GM19099 (cell line): ENCODE measurements around the gene DIPK1B.

Experiments used
- POLR2A ChIP-seq: IDR thresholded peaks from 3 replicates; pipeline ENCODE4 v1.6.1; 2011; ENCODE audit warnings: low read depth; ENCODE audit not compliant: insufficient read length; ENCODE audit errors: extremely low read depth

The DIPK1B gene

DNA sequence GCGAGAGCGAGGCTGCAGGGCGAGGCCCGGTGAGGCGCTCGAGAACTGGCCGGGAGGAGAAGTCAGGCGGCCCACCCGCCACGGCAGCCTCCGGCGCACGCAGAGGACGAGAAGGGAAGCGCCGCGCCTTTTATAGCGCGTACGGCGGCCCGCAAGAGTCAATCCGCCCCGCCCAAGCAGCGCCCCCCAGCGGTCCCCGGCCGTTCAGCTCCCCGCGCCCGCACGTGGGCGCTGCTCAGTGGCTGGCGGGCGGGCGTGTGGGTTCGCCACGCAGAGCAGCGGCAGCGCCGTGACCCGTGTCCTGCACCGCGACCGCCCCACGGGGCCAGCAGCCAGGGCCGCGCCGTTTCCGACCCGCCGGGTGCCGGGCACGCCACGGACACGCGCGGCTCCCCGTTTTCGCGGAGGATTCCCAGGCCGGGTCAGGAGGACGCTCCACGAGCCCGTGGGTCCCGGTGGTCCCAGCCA is 15.7 kb downstream of the DIPK1B start:
- TF ChIP-seq POLR2A, result peak; percentile 100

DNA sequence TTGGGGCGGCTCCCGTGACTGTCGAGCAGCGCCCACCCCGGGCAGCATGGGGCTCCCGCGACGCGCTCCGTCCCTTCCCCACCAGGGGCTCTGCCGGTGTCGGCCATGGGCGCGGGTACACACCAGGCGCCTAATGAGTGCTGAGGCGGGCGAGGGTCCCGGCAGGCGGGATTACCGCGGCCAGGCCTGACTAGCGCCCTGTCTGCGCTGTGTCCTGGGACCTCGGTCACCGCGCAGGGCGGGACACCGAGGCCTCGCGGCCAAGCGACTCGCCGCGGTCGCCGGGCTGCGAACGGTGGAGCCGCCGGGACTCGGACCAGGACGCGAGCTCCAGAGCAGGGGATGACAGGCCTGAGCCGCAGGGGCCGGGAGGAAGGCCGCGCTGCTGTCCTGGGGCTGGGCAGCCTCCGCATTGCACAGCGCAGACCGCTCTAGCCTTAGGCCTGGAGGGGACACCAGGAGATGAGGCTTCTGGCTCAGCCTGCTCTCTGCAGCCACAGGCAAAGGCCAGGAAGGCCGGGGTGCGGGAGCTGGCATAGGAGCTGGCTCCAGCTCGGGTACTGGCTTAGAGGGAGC is 16.3 kb downstream of the DIPK1B start:
- no peak for TF ChIP-seq POLR2A

GRCh38 chr9:136729144-136729543 is 16.8 kb downstream of the DIPK1B start:
- no peak for TF ChIP-seq POLR2A

GRCh38 chr9:136729926-136730325 is 17.6 kb downstream of the DIPK1B start:
- TF ChIP-seq POLR2A, result no peak

- no peak for TF ChIP-seq POLR2A
These were observed 20.2 kb downstream of the DIPK1B start for GRCh38 chr9:136732444-136733178.

DNA sequence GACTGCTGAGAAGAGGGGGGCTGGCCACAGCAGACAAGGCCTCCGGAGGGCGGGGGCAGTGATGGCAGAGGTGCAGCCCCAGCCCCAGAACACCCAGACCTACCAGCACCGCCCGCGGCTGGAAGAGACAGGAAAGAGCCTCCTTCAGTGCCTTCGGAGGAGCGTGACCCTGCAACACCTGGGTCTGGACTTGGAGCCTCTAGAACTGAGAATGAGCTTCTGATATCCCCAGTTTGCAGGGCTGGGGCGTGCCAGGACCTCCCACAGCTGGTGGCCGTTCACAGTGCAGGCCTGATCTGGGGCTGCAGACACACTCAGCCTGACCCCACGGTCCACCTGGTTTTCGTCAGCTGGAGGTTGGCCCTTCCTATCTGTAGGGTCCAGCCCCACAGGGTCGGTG is 21.2 kb downstream of the DIPK1B start:
- TF ChIP-seq POLR2A, result no peak

- no peak for TF ChIP-seq POLR2A
These were observed 22.6 kb downstream of the DIPK1B start for GRCh38 chr9:136734837-136735496.

DNA sequence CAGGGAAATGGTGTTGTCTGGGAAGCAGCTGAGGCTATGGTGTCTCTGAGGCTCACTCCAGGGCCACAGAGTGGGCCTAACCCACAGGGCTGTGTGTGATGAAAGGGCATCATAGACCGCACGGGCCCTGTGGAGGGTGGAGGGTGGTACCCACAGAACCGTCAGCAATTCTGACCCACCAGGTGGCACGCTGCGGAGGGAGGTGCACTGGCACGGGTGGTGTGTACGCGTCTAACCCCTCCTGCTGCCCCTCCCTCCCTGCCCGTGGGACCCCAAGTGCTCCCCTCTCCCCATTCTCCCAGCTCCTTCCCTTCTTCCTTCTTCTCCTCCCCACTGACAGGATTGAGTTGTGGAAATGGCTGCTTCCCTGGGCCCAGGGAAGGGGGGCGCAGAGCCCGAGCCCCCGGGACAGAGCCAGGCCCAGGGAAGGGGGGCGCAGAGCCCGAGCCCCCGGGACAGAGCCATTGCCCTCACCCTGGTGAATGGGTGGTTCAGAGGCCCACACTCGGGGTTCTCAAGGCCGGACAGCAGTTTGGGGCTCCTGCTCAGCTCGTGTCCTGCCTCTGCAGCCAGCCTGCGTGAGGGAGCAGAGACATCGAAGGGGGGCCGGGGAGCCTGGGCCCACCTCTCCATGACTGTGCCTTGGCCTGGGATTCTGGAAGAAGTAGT is 23.6 kb downstream of the DIPK1B start:
- no peak for TF ChIP-seq POLR2A

GRCh38 chr9:136738960-136739359 is 26.6 kb downstream of the DIPK1B start:
- TF ChIP-seq POLR2A, result no peak

DNA sequence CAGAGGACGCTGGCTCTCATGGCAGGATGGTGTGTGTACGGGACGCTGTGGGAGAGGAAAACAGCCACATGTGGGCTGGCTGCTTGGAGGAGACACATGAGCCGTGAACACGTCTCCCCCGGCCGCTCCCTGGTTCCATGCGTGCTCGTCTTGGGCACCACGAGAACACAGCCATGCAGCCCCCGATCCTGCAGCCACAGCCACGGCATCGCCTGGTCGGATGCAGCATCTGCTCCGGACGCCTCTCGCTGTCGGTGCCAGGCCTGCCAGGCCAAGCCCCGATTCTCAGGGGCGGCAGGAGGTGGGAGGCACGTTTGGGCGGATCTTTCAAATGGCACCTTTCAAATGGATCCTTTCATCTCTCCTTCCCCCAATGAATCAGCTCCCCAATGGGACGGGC is 27.1 kb downstream of the DIPK1B start:
- no peak for TF ChIP-seq POLR2A

GRCh38 chr9:136740069-136740468 is 27.7 kb downstream of the DIPK1B start:
- no peak for TF ChIP-seq POLR2A

DNA sequence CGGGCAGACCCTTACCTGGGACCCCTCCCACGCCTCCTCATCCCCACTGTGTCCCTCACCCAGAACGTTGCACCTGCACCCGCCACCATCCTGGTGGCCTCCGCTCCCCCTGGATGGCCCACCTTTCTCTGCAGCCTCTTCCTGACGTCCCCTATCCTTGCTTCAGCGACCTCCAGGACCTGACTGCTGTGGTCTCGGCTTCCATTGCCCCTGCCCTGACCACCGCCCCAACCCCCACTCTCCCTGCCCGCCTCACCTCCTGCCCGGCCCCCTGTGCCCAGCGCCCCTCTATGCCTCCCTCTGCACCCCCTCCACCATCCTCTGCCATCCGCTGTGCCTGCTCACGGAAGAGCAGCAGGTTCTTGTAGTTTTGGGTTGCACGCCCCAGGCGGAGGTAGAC is 28.1 kb downstream of the DIPK1B start:
- no peak for TF ChIP-seq POLR2A

DNA sequence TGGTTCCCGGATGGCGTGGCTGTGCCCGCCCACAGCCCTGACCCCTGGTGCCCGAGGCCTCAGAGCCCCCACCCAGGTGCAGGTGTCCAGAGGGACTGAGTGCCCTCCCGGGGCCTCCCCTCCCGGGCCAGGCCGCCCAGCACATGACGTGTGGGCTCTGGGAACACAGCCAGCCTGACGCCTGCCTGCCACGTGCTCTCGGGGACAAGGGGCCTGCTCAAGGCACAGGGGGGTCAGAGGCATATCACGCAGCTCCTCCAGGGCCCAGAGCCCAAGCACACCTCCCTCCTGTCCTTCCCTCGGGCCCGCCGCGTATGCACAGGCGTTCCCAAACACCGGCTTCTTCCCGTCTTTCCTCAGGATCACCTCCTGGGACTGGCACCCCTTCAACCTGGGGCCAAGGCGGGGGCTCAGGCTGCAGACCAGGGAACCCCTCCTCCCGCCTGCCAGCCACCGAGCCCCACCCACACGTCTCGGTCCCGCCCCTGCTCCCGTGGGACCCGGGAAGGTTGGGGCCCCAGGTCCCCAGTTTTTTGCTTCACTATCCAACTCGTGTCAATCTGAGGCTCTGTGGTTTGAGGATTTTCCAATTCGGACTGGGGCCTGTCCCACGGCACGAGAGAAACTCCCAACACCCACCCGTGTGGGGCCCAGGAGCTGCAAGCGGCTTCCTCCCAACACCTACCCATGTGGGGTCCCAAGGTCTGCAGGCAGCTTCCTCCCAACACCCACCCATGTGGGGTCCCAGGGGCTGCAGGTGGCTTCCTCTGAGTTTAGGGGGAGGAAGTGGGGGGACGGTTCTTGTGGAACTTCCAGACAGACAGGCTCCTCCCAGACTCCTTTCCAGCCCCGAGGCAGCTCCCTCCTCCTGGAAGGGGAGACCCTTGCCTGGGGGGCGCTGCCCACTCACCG is 28.9 kb downstream of the DIPK1B start:
- TF ChIP-seq POLR2A, result no peak

DNA sequence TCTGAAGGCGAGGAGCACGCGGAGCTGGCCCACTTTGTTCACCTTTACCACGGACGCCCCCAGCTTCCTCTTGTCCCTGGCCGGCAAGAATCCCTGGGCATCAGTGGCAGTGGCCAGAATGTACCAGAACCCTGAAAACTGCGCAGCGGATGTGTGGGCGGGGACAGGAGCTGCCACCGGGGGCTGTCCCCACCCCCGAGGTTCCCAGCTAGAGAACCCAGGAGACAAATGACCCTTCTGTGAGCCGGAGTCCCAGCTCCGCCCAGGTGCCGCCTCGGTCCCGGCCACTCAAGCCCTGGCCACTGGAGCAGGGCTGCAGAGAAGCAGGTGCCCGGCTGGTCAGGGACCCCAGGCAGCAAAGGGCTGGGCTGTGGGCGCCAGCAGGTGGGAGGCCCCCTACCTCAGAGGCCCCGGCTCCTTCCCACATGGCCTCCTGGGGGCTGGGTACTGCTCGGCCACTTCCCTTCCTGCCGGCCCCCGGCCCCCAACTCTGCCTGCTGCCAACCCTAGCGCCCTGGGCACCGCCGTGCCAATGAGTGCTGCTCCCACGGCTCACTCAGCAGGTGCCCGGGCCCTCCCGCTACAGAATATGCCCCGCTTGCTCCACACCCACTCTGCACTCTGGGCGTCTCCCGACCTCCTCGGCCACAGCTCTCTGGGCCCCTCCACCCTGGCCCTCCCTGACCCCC is 29.7 kb downstream of the DIPK1B start:
- no peak for TF ChIP-seq POLR2A
